Left ventricle myocardium inferior (tissue), 1 donor: ENCODE data around the gene BMP7. TPM values are rescaled to one million over a fixed set of nuclear protein-coding genes. Genes with fewer than 3 reads are reported as not detected.

Source experiments
- DNase-seq: peaks from one replicate; pipeline ENCODE4 v3.0.0-alpha.2; 2020
- H3K27ac ChIP-seq: fragments of 200-600 bp; replicated peaks from 2 replicates; pipeline ENCODE4 v1.8.0; 2021
- H3K27me3 ChIP-seq: fragments of 200-600 bp; 2 replicates; pipeline ENCODE4 v1.8.0; 2021; ENCODE audit warnings: low read depth
- H3K36me3 ChIP-seq: fragments of 200-600 bp; 2 replicates; pipeline ENCODE4 v1.8.0; 2021
- H3K4me1 ChIP-seq: fragments of 200-600 bp; 2 replicates; pipeline ENCODE4 v1.8.0; 2021
- H3K4me3 ChIP-seq: fragments of 200-600 bp; 2 replicates; pipeline ENCODE4 v1.8.0; 2021; ENCODE audit warnings: mild to moderate bottlenecking, moderate library complexity
- H3K9me3 ChIP-seq: fragments of 200-600 bp; replicated peaks from 2 replicates; pipeline ENCODE4 v1.8.0; 2021
- intact Hi-C: fragments of 100-400 bp; cut with micrococcal nuclease; formaldehyde crosslinking; loops from one replicate; pipeline ENCODE4 v1.11.0; 2022
- total RNA-seq: library from RNA; stranded (reverse); fragmentation: NEBNext Ultra II Directional; extraction: Animal tissue kit (Norgen Biotek cat#: 25700); gene quantifications from one replicate; pipeline ENCODE4 v1.2.1, GENCODE V29; 2021
- TF ChIP-seq, protein P1 (sequence below): fragments of 200-600 bp; IDR thresholded peaks from 2 replicates; pipeline ENCODE4 v1.8.0; 2021; ENCODE audit warnings: antibody characterized with exemption, mild to moderate bottlenecking, borderline replicate concordance
- donor health status: DM: no; HTN: yes; CAD: no; lungs with severe emphysema.

BMP7 gene
- total RNA-seq, 1 donor from 2014 or later = 19.9 TPM

GRCh38 chr20:57123504-57123903 is 142.9 kb downstream of the BMP7 start:
- intact Hi-C loops = no loop called here
- H3K4me3 ChIP-seq = no peak overlapping the region

DNA sequence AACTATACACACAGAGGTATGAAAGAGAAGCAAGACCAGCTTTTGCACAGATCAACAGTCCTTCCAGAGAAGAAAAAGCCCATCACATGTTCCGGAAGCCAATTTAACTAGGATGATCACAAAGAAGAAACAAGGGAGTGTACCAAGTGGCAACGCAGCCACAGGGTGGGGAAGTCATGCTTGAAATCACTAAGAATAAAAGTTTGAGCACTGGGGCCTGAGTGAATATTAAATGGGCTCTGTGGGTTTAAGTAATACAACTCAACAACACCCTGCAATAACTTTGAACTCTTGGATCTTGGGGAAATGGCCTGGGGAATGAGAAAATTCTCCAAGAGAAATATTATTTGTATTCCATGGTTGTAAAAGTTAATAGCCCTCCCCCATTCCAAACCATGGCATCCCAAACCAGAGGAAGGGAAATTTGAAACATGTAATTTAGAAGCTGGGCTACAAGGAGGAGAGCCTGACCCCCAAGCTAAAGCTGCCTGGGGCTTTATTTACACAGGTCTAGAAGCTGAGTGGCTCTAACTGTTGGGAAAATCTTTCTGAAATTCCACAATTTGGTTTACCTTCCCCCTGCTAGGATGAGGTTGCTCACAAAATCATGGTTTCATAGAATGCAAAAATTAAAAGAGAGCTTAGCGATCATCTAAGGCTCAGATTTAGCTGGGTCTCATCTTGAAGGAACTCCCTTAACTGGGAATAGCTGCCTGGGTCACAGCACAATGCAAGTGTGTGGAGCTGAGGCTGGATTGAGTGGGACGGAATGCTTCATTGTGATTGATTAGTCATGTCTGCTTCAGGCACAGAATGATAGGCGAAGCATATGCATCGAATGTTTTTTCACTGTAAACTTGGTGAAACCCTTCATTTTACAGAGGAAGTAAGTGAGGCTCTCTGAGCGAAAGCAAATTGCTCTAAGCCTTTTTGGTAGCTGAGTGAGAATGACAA is 143.6 kb downstream of the BMP7 start:
- H3K4me3 ChIP-seq = no peak overlapping the region
- peaks cover 4% of the 10 kb centered on the region for H3K27me3 ChIP-seq
- no peaks in the 10 kb centered on the region for H3K9me3 ChIP-seq
- no peak for DNase-seq
- H3K27ac ChIP-seq = no peak overlapping the region
- H3K4me1 ChIP-seq = peaks cover under 1% of the 10 kb centered on the region
- intact Hi-C loops = no loop called here
- TF ChIP-seq, protein P1, sequence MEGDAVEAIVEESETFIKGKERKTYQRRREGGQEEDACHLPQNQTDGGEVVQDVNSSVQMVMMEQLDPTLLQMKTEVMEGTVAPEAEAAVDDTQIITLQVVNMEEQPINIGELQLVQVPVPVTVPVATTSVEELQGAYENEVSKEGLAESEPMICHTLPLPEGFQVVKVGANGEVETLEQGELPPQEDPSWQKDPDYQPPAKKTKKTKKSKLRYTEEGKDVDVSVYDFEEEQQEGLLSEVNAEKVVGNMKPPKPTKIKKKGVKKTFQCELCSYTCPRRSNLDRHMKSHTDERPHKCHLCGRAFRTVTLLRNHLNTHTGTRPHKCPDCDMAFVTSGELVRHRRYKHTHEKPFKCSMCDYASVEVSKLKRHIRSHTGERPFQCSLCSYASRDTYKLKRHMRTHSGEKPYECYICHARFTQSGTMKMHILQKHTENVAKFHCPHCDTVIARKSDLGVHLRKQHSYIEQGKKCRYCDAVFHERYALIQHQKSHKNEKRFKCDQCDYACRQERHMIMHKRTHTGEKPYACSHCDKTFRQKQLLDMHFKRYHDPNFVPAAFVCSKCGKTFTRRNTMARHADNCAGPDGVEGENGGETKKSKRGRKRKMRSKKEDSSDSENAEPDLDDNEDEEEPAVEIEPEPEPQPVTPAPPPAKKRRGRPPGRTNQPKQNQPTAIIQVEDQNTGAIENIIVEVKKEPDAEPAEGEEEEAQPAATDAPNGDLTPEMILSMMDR = no peak
- H3K36me3 ChIP-seq = no peaks in the 10 kb centered on the region

More at GRCh38 chr20:57123504-57123903, 142.9 kb downstream of the BMP7 start:
- H3K4me1 ChIP-seq = peaks cover 8% of the 10 kb centered on the region
- no peaks in the 10 kb centered on the region for H3K36me3 ChIP-seq
- peaks cover 4% of the 10 kb centered on the region for H3K27me3 ChIP-seq
- TF ChIP-seq, protein P1 = no peak
- DNase-seq = no peak
- no peak overlapping the region for H3K27ac ChIP-seq
- H3K9me3 ChIP-seq = no peaks in the 10 kb centered on the region

DNA sequence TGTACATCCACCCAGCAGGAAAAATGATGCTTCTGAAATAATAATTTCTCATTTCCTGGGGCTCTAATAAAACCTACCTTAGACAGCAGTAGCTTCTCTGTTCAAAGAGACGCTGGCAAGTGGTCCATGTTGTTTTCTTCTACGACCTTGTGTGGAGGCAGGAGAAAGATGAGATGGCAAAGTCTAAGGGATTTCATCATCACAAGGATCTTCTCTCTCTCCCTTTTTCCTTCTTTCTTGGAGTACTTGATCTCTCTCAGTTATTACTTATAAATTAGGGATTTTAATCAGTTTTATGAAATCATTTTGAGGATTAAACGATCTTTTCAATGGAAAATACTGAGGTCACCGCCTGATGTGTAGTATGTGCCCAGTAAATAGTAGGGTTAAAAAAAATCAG is 147.5 kb downstream of the BMP7 start:
- Histone ChIP-seq H3K4me1 (no peaks in the 10 kb centered on the region), H3K27me3 (no peaks in the 10 kb centered on the region), H3K4me3 (no peak overlapping the region), H3K36me3 (no peaks in the 10 kb centered on the region), H3K9me3 (no peaks in the 10 kb centered on the region), H3K27ac (no peak overlapping the region)
- no peak for DNase-seq
- TF ChIP-seq, protein P1 = no peak
- intact Hi-C loops = no loop called here

Other genes starting within 250 kb of the BMP7 start
- gene SPO11, start 63.2 kb upstream of the BMP7 start, total RNA-seq = not detected
- 15.3 TPM for gene RAE1, start 84.6 kb upstream of the BMP7 start, total RNA-seq
- 75.5 TPM for gene RBM38, start 124.8 kb upstream of the BMP7 start, total RNA-seq